ENCODE data around the gene KCTD7. TPM values are rescaled to one million over a fixed set of nuclear protein-coding genes. Genes with fewer than 3 reads are reported as not detected.

KCTD7 gene
- total RNA-seq, 1 experiment from 2014 or later, result 17.3 TPM

Other genes starting within 250 kb of the KCTD7 start
- gene RABGEF1, start 111.9 kb downstream of the KCTD7 start, total RNA-seq (2022), result 20.3 and 21.2 TPM in 2 replicates

All from Caco-2 (cell line).